CD1c-positive myeloid dendritic cell (primary cell): ENCODE data around the gene CD276.
A peak's percentile ranks its signal among the peaks of the same experiment; 100 is the strongest.
"Not testable (repeated sequence)": the region's sequence is repeated elsewhere in the genome, so short reads cannot be mapped to it uniquely, and the experiment has no call there.

ENCODE experiments used
- DNase-seq: peaks from one replicate; pipeline ENCODE4 v3.0.0-alpha.2; 2016; ENCODE audit errors: extremely low spot score

CD276 gene

GRCh38 chr15:73684581-73685455, 635 bp downstream of the CD276 start:
- peak; percentile 38 for DNase-seq

DNA sequence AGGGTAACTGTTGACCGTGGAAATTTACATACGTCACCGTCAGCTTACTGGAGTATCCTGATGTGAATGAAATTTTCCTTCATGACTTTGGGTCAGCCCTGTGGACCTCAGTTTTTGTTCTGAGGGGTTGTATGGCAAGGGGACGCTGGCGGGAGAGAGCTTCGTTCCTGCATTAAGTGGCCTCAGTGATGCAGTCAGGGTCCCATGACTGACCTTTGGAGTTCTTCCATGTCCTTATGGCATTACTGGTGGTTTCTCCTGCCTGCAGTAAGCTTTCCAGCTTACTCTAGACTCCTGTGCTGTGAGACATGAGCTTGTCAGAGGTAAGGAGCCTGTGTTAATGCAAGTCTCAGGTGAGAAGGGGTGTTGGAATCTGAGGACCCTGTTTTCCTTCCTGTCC, 1.8 kb downstream of the CD276 start:
- no peak for DNase-seq

- peak; percentile 92 for DNase-seq
Observed at GRCh38 chr15:73686781-73687256, 2.6 kb downstream of the CD276 start.

- no peak for DNase-seq
Observed at GRCh38 chr15:73687351-73687750, 3.2 kb downstream of the CD276 start.

GRCh38 chr15:73688455-73688854, 4.3 kb downstream of the CD276 start:
- peak; percentile 57 for DNase-seq

GRCh38 chr15:73691396-73691795, 7.2 kb downstream of the CD276 start:
- no peak for DNase-seq

- no peak for DNase-seq
Observed at GRCh38 chr15:73694419-73694818, 10.2 kb downstream of the CD276 start.

- no peak for DNase-seq
Observed at GRCh38 chr15:73695773-73696640, 11.8 kb downstream of the CD276 start.

DNA sequence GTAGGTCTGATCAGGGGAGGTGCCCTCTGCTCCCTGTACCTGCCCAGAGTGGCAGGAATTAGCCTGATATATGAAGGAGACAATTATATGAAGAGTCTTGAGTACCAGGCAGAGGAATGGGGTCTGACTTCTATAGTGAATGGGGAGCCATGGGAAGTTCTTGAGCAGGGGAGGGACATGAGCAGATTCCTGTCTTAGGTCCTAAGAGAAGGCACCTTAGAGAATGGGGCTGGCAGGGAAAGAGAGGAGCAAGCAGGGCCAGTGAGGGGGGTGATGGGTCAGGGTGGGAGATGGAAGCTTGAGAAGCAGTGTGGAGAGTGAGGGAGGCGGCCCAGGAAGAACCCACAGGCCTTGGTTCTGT, 12.4 kb downstream of the CD276 start:
- DNase-seq, result no peak

GRCh38 chr15:73697033-73697467, 12.9 kb downstream of the CD276 start:
- DNase-seq, result peak; percentile 70

- DNase-seq, result no peak
Observed at GRCh38 chr15:73699249-73700040, 15.3 kb downstream of the CD276 start.

DNA sequence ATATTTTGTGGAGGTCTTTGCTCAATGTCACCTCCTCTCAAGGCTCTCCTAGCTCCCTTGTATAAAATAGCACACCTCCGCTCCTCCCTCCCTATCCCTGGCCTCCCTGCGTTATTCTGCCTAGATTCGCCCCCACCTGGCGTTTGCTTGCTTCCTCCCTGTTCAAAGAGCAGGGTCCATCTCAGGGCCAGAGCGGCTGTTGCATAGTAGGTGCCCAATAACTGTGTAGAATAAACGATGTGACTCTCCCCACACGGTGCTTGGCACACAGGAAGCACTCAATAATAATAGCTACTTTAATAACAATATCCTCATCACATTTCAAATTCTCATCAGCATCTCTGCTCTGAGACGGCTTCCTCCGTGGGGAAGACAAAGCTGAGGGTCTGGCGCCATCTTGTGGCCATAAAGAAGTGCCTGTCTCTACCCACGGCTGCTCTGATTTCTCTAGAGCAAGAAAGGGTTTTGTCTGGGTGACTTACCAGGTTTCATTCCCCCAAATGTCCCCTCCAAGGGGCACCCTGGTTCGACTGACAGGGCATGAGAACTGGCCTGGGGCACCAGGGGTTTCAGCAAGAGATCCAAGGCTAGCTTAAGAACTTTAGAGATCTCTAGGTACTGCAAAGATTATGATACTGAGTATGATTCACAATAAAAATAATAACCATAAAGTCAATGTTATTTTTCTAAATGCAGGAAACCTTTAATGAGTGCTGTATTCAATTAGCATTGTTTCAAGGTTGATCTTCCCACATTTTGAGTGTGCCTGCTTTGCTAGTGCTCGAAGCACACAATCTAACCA, 16.1 kb downstream of the CD276 start:
- peak; percentile 83 for DNase-seq

- DNase-seq, result not testable (repeated sequence)
Observed at GRCh38 chr15:73702311-73703239, 18.4 kb downstream of the CD276 start.

GRCh38 chr15:73703601-73704000, 19.4 kb downstream of the CD276 start:
- DNase-seq, result not testable (repeated sequence)

DNA sequence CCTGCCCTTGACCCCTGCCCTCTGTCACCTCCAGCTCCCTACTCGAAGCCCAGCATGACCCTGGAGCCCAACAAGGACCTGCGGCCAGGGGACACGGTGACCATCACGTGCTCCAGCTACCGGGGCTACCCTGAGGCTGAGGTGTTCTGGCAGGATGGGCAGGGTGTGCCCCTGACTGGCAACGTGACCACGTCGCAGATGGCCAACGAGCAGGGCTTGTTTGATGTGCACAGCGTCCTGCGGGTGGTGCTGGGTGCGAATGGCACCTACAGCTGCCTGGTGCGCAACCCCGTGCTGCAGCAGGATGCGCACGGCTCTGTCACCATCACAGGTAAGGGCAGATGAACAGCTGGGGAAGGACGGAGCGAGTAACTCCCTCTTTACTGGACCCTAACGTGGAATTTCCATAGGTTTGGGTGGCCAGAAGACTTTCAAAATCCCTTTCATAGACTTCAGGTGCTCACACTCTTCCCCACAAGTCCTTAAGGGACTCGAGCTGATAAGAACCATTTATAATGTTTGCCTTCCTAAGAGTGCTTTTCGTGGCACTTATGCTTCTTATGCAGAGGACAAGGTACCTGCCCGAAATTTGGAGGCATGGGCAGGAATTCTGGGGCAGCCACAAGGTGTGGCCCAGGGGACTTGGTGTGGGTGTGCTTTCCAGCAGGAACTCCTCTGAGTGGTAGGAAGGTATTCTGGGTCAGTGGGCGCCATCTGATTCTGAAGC, 20.1 kb downstream of the CD276 start:
- DNase-seq, result not testable (repeated sequence)

DNA sequence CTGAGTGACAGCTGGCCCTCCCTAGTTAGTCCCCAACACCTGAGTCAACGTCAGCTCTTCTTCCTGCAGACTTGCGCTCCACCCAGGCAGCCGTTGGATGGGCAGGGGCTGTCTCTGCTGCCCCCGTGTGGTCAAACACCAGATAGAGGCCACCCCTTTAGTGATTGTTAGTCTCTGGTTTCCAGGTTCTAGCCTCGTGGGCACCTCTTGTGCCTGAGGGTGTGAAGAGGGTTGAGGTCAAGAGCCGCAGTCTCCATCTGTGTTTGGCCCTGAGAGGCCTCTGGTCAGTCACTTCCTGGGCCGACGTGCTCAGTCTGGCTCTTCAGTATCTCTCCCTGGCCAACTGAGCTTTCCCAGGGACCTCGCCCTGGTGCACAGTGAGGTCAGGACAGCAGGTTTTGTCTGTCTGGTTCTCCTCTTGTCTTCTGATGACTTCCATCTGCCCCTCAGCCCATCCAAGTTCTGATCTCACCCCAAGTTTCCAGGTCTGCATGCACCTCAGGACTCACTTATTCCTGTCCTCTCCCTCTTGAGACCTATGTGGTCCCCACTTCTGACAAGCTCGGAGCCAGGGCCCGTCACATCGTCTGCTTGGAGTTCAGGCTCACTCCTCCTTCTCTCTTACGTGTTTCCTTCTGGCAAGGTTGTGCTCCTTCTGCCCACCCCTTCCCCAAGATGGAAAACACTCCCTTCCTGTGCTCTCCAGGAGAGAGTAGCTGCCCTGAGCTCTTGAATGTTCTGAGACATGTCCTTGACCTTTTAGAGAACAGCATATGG, 20.9 kb downstream of the CD276 start:
- DNase-seq, result peak; percentile 59

- DNase-seq, result no peak
Observed at GRCh38 chr15:73708691-73709090, 24.5 kb downstream of the CD276 start.

- no peak for DNase-seq
Observed at GRCh38 chr15:73709241-73709640, 25.1 kb downstream of the CD276 start.
